Activated CD4-positive, alpha-beta T cell treated with anti-CD3 and anti-CD28 coated beads for 24 hours (primary cell): ENCODE results near the gene SYT3.

Experiments used
- DNase-seq, 2 donors: peaks; one replicate each; pipeline ENCODE4 v3.0.0-alpha.2; 2020; ENCODE audit warnings: low read depth in 2 of 2

Gene SYT3

DNA sequence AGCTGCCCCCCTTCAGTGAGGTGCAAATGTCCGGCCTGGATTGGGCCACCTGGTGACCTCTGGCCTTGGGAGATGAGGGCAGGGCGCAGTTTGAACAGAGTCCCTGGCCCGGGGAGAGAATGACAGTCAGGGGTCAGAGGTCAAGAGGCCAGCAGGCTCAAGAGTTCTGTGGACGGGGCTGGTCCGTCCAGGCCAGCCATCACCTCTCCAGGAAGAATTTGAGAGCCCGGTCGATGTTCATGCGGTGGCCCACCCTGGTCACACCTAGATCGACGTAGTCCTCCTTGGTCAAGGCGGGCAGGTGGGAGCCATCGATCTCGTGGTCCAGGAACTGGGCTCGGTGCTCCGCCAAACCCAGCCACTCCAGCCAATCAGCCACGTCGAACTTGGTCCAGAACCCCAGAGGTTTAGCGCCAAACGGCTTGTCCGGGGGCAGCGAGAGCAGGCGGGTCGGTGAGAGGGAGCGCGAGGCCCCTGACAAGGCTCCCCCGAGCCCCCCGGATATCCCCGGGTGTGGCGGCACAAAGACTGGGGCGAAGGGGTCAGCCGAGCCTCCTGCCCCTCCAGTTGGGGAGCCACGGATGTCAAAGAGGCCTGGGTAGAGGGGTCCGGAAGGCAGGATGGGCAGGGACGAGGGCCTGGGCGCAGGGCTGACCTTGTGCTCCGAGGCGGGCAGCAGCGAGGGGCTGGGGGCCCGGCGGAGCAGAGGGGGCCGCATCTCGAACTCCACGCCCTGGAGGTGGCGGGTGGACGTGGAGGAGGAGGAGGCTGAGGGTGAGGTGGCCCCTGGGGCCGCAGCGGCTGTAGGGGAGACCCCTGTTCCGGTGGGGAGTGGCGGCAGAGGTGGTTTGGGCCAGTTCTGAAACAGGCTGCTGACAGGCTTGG is 22.3 kb upstream of the SYT3 start:
- DNase-seq, result no peak

- no peak for DNase-seq
Measured at GRCh38 chr19:50661023-50661422, 21.3 kb upstream of the SYT3 start.

DNA sequence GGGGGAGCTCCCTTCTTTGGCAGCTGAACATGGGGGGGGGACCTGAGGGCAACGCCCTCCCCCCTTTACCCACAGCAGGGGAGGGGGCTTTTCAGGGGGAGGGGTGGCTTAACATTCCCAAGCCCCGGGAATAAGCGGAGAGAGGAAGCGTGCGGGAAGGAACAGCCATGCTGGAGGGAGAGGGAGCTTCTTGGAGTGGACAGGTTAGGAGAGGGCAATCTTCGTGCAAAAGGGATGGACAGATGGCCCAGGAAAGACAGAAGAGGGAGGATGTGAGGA is 20.3 kb upstream of the SYT3 start:
- no peak for DNase-seq

DNA sequence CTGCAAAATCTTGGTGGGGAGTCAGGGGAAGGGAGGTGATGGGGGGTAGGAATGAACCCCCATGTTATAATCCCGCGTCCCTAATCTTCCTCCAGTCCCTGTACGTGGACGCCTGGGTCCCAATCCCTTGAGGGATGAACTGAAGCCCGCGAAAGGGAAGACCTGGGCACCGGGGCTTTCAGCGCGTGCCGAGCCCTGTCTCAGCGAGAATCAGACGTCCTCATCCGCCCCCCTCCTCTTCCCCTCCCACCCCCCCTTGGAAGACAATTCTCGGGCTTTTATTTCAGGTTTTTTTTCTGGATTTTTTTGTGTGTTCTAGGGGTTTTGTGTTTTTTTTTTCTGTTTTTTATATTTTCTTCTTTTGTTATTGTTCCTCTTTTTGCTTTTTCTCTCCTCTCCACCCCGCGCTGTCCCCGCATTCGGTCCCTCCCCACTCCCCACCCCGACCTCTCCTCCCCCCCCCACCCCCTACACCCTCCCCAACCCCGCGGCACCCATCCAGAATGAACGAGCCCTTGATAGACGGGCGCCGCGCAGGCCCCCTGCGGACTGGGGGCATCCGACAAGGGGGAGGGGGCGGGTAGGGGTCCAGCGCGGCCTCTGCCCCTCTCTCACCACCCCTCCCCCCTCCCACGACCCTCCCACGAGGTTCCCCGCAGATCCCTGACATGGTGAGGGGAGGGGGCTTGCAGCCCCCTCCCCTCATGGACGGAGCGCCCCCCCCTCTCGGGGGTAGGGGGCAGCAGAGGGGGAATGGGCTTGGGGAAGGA is 19.8 kb upstream of the SYT3 start:
- DNase-seq, result no peak

- peak; percentile 26 to 54 for DNase-seq
Measured at GRCh38 chr19:50658441-50659317, 19.0 kb upstream of the SYT3 start.

DNA sequence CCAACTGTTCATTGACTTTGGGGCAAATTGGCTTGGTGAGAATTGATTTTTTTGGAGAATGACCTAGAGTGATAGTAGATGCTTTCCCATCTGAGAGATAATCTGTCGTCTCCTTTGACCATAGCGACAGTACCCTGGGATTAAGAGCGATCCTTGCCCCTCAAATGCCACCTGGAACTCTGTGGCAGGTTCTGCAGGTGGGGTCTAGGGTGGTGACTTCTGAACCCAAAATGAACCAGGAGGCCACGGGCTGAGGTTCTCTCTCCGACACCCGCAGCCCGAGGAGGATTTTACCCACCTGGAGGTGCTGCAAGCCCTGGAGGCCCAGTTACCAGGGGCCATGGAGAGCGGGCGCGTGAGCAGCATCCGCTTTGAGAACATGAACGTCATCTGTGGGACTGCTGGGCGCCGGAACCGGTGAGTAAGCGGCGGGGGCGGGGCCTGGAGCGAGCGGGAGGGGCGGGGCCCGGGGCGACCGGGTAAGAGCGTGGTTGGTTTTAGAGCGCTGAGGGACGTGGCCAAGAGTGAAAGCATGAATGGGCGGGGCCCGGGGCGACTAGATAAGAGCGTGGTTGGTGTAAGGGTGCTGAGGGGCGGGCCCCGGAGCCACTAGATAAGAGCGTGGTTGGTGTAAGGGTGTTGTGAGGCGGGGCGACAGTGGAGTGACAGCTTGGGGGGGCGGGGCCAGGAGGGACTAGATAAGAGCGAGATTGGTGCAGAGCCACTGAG is 18.2 kb upstream of the SYT3 start:
- peak; percentile 71 to 80 for DNase-seq

DNA sequence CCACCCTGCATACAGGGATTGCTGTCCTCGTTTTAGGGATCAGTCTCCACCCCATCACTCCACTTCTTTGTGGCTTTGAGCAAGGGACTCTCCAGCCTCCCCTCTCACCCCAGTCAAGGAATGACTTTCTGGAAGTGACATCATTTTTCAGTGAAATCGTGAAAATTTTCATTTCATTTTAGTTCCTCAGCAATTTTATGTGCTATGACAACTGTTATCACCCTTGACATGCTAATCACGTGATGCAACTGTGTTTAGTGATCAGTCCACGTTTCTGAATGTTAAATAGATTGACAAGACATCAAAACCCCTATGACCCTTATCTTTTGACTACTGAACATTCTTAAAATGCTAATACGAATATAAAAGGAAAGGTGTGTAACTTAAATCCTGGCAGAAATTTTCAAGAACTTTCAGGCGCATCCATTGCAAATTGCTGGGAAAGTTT is 17.6 kb upstream of the SYT3 start:
- DNase-seq, result no peak

DNA sequence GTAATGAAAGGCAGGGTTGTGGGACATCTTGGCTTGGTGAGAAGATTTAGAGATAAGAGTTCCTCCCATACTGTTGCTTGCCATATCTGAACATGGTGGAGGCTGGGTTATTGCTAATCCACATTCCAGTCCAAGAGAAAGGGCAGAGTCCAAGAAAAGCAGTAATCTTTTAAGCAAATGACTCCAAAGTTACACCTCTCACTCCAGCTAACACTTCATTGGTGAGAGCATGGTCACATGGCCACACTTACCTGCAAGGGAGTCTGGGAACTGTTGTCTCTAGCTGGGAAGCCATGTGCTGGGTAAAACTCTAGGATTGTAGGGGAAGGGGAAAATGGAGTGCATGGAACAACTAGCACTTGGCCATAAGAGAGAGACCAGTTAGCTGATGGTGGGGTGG is 15.2 kb upstream of the SYT3 start:
- no peak for DNase-seq

DNA sequence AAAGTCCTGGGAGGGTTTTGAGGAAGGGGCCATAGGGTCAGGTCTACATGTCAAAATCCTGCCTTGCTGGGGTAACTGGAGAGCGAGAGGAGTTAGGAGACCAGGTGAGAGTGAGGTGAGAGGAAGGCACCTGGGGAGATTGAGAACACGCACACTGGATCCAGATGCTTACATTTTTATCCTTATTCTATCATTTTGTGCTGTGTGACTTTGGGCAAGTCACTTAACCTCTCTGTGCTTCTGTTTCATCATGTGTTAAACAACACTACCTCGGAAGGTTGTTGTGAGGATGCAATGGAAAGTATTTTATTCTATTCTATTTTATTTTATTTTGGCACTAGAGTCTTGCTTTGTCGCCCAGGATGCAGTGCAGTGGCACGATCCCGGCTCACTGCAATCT is 13.0 kb upstream of the SYT3 start:
- no peak for DNase-seq

GRCh38 chr19:50651174-50651573 is 11.5 kb upstream of the SYT3 start:
- no peak for DNase-seq

- DNase-seq, result no peak
Measured at GRCh38 chr19:50649433-50650391, 10.0 kb upstream of the SYT3 start, which contains the start of gene C19orf81. TSS of gene C19orf81 (plus strand) at chr19:50649445. CDS start at chr19:50649445, 0 bp downstream.

DNA sequence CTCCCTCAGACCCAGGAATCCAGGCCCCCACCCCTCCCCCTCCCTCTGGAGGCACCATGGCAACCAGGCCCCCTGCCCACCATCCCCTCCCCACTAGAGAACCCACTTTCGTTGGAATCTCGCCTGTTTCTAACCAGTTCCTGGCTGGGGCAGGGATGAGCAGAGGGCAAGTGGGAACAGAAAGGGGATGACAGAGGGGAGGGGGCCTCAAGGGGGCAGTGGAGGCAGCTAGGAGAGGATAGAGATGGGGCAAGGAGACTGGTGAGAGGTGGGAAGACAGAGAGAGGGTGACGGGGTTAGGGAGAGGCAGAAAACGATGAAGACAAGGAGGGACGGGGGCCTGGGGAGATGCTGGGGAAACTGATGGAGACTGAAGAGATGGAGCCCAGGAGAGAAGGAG is 9.0 kb upstream of the SYT3 start:
- no peak for DNase-seq

- no peak for DNase-seq
Measured at GRCh38 chr19:50647879-50648615, 8.4 kb upstream of the SYT3 start.

- no peak for DNase-seq
Measured at GRCh38 chr19:50646074-50646807, 6.6 kb upstream of the SYT3 start.

DNA sequence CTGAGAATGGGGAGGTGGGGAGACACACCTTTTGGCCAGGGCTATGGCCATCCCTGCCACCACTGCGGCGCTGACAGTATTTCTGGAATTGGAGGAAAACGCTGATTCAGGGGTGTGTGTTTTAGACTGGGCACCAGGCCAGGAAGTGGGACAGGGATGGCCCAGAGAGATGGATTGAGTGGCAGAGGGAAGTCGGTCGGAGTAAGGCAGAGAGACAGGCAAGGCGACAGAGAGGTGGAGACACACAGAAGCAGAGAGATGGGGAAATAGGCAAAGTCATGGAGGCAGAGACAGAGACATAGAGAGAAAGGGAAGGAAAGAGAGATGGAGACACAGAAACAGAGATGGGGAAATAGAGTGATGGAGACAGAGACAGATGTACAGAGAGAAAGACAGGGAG is 5.4 kb upstream of the SYT3 start:
- DNase-seq, result no peak

DNA sequence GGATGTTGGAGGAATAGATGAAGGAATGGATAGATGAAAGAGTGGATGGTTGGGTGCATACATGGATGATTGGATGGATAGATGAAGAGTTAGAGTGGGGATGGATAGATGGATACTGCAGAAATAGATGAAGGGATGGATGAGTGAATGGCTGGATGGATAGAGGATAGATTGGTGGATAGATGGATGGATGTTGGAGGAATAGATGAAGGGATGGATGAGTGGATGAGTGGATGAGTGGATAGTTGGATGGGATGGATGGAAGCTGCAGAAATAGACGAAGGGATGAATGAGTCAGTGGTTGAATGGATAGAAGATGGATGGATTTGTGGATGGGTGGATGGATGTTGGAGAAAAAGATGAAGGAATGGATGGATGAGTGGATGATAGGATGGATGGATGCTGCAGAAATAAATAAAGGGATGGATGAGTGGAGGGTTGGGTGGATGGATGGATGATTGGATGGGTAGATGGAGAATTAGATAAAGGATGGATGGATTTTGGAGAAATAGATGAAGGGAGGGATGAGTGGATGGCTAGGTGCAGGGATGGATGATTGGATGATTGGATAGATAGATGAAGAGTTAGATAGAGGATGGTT is 4.7 kb upstream of the SYT3 start:
- no peak for DNase-seq

GRCh38 chr19:50640368-50640767 is 687 bp upstream of the SYT3 start:
- no peak for DNase-seq

GRCh38 chr19:50638600-50638999 is 1.1 kb downstream of the SYT3 start:
- DNase-seq, result no peak
